Fibroblast of upper back skin (primary cell): ENCODE results near the gene NBEAL1.
"Not testable (repeated sequence)": the region's sequence is repeated elsewhere in the genome, so short reads cannot be mapped to it uniquely, and the experiment has no call there.

Experiments used
- DNase-seq: peaks from one replicate; pipeline ENCODE4 v3.0.0-alpha.2; 2013

NBEAL1 gene

GRCh38 chr2:203014456-203015199 lies at the start of gene NBEAL1:
TSS of gene NBEAL1 (plus strand) at chr2:203014875. CDS start at chr2:203016385, 1,510 bp downstream.
- DNase-seq, result peak; percentile 99

GRCh38 chr2:202965810-202966460 lies 48.7 kb upstream of the NBEAL1 start:
- DNase-seq, result peak; percentile 58

DNA sequence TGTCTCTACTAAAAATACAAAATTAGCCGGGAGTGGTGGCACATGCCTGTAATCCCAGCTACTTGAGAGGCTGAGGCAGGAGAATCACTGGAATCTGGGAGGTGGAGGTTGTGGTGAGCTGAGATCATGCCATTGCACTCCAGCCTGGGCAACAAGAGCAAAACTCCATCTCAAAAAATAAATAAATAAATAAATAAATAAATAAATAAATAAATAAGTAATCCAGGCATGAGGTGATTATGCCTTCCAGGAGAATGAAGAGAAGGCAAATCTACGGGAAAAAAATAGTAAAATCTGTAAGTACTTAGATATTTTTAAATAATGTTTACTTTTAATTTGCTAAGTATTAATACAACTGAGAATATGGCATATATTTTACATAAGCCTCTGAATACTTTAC lies 45.3 kb upstream of the NBEAL1 start:
- not testable (repeated sequence) for DNase-seq

DNA sequence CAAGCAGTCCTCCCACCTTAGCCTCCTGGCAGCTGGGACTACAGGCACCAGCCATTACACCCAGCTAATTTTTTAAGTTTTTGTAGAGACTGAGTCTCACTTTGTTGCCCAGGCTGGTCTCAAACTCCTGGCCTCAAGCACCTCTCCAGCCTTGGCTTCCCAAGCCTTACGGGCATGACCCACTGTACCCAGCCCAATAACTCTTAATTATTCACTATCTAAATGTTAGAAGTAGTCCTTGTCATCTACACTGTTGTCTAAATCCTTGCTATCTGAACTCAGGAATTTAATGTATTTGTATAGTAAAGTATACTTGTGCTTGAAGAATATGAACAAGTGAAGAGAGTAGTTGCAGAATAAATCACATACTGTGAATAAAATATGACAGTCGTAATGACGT lies 37.9 kb upstream of the NBEAL1 start:
- no peak for DNase-seq

DNA sequence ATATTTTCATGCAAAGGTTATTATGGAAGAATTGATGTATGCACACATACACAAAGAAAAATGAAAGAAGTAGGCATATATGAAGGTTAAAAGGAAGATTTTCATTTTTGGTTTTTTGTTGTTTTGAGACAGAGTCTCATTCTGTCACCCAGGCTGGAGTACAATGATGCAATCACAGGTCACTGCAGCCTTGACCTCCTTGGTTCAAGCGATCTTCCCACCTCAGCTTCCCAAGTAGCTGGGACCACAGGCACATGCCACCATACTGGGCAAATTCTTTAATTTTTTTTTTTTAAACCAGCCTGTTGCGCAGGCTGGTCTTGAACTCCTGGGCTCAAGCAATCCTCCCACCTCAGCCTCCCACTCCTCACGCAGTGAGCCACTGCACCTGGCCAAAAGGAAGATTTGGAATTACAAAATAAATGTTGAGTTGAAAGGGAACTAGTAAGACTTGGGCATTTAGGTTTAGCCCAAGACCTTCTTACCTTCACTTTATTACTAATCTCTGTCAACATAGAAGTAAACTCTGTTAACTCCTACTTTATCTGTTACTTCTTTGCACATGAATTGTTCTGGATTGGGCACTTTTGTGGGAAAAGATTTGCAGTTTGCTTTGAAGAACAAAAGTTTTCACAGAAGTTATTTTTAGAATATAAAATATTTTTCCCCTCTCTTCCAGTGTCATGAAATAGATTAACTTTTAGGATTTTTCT lies 31.7 kb upstream of the NBEAL1 start:
- DNase-seq, result no peak

- DNase-seq, result no peak
Measured at GRCh38 chr2:202989749-202990148, 24.9 kb upstream of the NBEAL1 start.

DNA sequence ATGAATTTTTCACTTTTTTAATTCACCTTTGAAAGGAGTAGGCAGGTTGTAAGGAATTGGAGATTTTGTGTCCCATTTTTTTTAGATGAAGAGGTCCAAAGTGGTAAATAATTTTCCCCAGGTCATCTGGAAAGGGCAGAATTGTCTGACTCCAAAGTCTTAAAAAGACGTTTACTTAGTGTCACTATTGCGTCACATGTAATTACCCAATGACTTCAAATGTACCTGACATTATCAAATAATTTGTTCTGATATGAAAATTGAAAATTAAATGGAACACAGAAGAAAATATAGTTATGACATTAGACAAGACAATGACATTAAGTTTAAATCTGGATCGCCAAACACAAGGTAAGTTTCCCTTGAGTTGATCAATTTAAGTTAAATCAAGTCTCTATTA lies 24.2 kb upstream of the NBEAL1 start:
- no peak for DNase-seq

DNA sequence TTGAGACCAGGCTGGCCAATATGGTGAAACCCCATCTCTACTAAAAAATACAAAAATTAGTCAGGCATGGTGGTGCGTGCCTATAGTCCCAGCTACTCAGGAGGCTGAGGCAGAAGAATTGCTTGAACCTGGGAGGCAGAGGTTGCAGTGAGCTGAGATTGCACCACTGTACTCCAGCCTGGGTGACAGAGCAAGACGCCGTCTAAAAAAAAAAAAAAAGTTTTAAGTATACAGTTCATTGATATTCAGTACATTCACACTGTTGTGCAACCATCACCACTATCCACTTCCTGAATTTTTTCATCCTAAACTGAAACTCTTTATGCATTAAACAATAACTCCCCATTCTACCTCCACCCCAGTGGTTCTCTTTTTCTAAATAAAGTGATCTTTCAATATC lies 17.6 kb upstream of the NBEAL1 start:
- DNase-seq, result not testable (repeated sequence)

DNA sequence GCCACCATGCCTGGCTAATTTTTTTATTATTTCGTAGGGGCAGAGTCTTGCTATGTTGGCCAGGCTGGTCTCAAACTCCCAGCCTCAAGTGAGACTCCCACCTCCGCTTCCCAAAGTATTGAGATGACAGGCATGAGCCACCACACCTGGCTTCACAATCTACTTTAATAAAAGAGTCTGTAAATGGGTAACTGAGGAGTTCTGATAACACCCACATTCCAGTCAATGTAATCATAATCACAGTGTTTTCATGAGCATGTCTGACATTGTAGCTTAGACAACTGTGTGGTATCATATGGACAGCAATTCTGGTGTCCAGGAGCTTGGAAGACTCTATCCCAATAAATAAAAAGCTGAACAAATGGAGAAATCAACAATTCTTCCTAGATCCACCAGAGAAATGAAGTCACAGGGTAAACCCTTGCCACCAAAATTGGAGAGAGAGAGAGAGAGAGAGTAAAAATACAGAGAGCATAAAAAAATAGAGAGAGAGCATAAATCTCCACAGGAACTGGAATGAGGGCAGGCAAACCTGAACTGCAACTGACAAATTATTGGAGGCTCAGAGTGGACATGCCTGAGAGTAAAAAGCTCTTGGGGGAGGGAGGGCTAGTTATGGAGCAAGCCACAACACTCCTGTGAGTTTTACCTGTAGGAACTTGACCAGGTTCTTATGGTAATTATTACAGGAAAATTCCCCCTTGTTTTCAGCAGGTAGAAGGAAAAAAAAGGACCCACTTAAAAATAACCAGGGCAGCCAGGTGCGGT lies 12.4 kb upstream of the NBEAL1 start:
- DNase-seq, result no peak

DNA sequence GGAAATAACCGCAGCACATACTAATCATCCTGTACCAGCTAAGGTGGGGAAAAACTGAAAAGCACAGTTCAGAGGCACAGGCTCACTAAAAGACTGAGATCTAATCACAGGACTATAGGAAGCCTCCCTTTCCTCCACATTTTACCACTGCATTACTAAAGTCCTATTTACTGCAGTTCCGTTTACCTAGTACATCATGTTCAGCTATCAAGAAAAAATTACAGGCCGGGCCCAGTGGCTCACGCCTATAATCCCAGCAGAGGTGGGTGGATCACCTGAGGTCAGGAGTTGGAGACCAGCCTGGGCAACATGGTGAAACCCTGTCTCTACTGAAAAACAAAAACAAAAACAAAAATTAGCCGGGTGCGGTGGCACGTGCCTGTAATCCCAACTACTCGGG lies 11.0 kb upstream of the NBEAL1 start:
- DNase-seq, result no peak

DNA sequence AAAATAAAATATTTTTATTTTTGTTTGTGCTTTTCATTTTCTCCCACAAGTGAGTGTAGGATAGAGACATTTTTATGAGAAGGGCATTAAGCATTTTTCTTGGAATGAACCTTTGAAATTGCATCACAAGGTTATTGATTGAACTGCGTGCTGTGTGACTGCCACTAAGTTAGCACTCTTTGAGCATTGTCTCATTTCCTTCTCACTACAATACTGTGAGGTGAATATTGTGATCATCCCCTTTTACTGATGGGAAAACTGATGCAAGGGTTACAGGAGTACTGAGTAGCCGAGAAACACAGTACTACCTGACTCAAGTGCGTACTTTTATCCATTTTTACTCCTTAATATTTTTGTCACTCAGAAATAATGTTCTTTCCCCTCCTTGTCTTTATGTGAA lies 2.0 kb downstream of the NBEAL1 start:
- DNase-seq, result no peak

- DNase-seq, result no peak
Measured at GRCh38 chr2:203018181-203018580, 3.5 kb downstream of the NBEAL1 start.

GRCh38 chr2:203019142-203019541 lies 4.5 kb downstream of the NBEAL1 start:
- no peak for DNase-seq

DNA sequence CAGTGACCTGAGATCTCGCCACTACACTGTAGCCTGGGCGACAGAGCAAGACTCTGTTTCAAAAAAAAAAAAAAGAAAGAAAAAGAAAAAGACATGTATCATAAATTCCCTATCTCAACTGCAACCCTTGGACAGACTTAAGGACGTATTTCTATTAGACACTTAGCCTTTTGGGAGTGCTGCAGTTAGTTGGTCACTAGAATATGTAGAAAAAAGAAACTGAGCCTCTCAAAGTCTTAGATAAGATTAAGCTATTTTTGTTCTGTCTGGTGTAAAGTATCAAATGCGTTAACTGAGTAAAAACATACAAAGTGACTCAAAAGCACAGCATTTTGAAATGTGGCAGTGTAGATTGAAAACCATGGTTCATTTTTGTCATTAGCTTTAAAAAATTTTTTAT lies 7.3 kb downstream of the NBEAL1 start:
- no peak for DNase-seq

DNA sequence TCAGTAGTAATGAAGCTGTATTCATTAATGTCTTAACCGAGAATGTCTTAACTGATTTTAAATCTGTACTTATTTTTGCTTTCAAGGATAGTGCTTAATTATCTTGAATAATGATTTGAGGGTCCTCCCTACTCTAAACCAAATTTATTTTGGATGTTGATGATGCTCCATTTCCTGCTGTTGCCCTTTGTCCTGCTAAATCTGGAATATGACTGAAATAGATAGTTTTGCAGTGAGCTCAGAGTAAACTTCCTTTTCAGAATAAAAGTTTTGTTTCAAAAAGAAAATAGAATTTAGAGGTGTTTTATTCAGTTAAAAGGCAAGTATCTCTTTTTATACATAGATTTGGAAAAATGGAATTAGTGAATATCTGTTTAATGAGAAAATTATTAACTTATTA lies 8.1 kb downstream of the NBEAL1 start:
- peak; percentile 10 for DNase-seq

GRCh38 chr2:203025592-203025991 lies 10.9 kb downstream of the NBEAL1 start:
- DNase-seq, result peak; percentile 5

GRCh38 chr2:203030545-203030944 lies 15.9 kb downstream of the NBEAL1 start:
- no peak for DNase-seq

DNA sequence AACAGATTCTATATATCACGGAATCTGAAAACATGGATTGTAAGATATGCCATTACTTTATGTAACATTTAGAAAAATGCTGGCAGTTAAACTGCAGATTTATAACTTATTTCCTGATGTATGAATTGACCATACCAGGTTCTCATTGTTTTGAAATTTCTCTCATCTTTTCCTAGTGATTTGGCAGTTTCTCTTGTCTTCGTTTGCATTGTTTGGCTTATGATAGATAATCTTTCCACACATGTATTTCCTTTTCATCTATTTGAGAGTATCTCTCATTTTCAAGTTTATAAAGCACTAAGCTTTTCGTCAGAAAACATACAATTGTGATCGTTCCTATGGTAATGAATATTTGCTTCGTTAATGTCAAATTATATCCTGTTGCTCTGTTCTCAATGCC lies 16.3 kb downstream of the NBEAL1 start:
- DNase-seq, result no peak

- DNase-seq, result no peak
Measured at GRCh38 chr2:203033395-203033794, 18.7 kb downstream of the NBEAL1 start.

DNA sequence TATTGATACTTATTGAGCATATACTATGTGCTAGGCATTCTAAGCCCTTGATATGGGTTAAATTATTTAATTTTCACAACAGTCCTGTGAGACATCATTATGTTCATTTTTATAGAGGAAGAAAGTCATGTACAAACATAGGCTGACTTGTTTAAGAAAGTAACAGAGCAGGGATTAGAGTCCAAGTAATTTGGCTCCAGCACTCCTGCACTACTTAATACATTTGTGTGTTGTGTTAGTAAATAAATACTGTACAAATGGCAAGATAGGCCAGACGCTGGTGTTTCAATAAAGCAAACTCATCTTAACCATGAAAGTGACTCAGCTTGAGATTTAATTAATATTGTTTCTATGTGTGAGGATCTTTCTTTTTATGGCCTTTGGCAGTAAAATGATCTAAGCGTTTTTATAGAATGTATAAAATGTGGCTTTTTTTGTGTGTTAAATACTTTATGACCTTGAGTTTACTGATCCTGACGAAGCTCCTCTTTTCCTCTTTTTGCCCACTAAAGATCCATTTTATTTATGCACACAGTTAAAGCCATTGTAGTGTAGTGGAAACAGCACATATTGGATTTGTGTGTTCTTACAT lies 21.3 kb downstream of the NBEAL1 start:
- no peak for DNase-seq

- no peak for DNase-seq
Measured at GRCh38 chr2:203037026-203037425, 22.4 kb downstream of the NBEAL1 start.

DNA sequence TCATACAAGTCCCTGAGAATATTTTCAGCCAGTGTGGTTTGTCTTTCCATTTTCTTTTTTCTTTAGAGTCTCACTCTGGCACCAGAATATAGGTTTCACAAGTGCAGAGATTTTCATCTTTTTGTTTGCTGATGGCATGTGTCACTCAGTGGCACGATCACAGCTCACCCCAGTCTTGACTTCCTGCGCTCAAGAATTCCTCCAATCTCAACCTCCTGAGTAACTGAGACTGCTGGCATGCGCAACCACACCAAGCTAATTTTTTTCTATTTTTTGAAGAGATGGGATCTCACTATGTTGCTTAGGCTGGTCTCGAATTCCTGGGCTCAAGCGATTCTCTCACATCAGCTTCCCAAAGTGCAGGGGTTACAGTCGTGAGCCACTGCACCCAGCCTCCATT lies 23.9 kb downstream of the NBEAL1 start:
- no peak for DNase-seq

GRCh38 chr2:203039211-203039610 lies 24.5 kb downstream of the NBEAL1 start:
- DNase-seq, result not testable (repeated sequence)
